Peyer's patch (tissue), 4 donors: ENCODE measurements around the gene CAVIN3. TPM values are rescaled to one million over a fixed set of nuclear protein-coding genes. Genes with fewer than 3 reads are reported as not detected.

Experiments used
- DNase-seq, 3 donors: peaks; one replicate each; pipeline ENCODE4 v3.0.0-alpha.2; 2017 to 2019
- H3K27ac ChIP-seq, 4 donors: fragments of 200-600 bp; sonication (generic); one replicate each; pipeline ENCODE4 v1.5.1; 2016 to 2019
- H3K27me3 ChIP-seq, 2 donors: fragments of 200-600 bp; sonication (generic); one replicate each; pipeline ENCODE4 v1.5.1; 2019
- H3K36me3 ChIP-seq, 3 donors: fragments of 200-600 bp; sonication (generic); one replicate each; pipeline ENCODE4 v1.5.1; 2016 to 2019
- H3K4me1 ChIP-seq, 4 donors: fragments of 200-600 bp; sonication (generic); one replicate each; pipeline ENCODE4 v1.5.1; 2016 to 2019
- H3K4me3 ChIP-seq, 4 donors: fragments of 200-600 bp; sonication (generic); 1 replicate in 3 of 4; 2 replicates in 1 of 4; pipeline ENCODE4 v1.5.1; 2016 to 2019; ENCODE audit warnings: mild to moderate bottlenecking in 1 of 4
- H3K9me3 ChIP-seq, 4 donors: fragments of 200-600 bp; sonication (generic); one replicate each; pipeline ENCODE4 v1.5.1; 2016 to 2019; ENCODE audit warnings: mild to moderate bottlenecking in 1 of 4
- POLR2A ChIP-seq, 2 donors: fragments of 450-650 bp; IDR thresholded peaks; one replicate each; pipeline ENCODE4 v1.5.1; 2017; ENCODE audit warnings: antibody characterized with exemption in 2 of 2, mild to moderate bottlenecking in 2 of 2, moderate library complexity in 2 of 2
- total RNA-seq, 4 donors: library from RNA; depleted of rRNA; stranded (reverse); fragments of >200 nt; gene quantifications; one replicate each; pipeline ENCODE4 v1.1.0, GENCODE V29; 2016
- TF ChIP-seq, protein P1 (sequence below), 6 experiments: fragments of 450-650 bp in 4 of 6; fragments of 200-600 bp in 2 of 6; sonication (generic) in 1 of 6; IDR thresholded peaks; one replicate each; pipeline ENCODE4 v1.5.1; 2017 to 2019; ENCODE audit warnings: antibody characterized with exemption in 6 of 6, mild to moderate bottlenecking in 3 of 6, moderate library complexity in 1 of 6

CAVIN3 gene
- total RNA-seq, 4 donors from 2014 or later = 6.5 to 40.4 (median 17.2) TPM

DNA sequence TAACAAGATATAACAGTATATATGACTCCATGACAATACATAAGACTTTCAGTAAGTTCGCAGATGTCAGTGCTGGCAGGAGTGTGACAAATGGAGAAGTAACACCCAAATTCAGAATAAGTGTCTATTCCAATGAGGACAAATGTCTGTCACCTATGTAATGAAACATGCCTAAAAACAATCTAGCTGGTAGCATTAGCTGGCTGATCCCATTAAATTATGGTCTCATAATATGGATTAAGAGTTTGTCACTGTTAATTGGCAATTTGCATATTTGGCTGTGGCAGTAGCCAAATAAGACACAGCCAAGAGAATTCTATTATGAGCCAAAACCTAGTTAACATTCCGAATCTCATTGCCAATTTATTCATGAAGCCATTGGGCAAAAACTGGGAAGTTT, 30.2 kb upstream of the CAVIN3 start:
- TF ChIP-seq POLR2A (IDR thresholded peaks at IDR 0.05) = no peak
- TF ChIP-seq, protein P1, sequence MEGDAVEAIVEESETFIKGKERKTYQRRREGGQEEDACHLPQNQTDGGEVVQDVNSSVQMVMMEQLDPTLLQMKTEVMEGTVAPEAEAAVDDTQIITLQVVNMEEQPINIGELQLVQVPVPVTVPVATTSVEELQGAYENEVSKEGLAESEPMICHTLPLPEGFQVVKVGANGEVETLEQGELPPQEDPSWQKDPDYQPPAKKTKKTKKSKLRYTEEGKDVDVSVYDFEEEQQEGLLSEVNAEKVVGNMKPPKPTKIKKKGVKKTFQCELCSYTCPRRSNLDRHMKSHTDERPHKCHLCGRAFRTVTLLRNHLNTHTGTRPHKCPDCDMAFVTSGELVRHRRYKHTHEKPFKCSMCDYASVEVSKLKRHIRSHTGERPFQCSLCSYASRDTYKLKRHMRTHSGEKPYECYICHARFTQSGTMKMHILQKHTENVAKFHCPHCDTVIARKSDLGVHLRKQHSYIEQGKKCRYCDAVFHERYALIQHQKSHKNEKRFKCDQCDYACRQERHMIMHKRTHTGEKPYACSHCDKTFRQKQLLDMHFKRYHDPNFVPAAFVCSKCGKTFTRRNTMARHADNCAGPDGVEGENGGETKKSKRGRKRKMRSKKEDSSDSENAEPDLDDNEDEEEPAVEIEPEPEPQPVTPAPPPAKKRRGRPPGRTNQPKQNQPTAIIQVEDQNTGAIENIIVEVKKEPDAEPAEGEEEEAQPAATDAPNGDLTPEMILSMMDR (IDR thresholded peaks at IDR 0.05) = no peak
- DNase-seq = no peak
- Histone ChIP-seq H3K27me3 (no peaks in the 10 kb centered on the region), H3K4me3 (no peak overlapping the region), H3K9me3 (no peaks in the 10 kb centered on the region), H3K27ac (no peak overlapping the region), H3K4me1 (no peaks in the 10 kb centered on the region), H3K36me3 (no peaks in the 10 kb centered on the region)

DNA sequence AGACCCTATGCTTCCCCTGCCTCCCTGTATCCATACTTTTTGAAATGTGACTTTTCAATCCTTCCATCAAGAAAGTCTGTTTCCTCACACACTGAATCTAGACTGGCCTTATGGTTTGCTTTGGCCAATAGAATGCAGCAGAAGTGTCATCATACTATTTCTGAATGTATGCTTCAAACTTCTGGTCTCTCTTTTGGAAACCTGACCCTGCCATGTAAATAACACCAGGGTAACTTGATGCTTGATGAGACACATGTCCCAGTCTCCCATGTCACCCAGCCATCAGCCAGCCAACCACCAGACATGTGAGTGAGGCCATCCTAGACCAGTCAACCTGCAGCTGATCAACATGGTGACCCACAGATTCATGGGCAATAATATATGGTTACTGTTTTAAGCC, 29.7 kb upstream of the CAVIN3 start:
- no peak for TF ChIP-seq POLR2A (IDR thresholded peaks at IDR 0.05)
- H3K27ac ChIP-seq = no peak overlapping the region
- no peaks in the 10 kb centered on the region for H3K36me3 ChIP-seq
- H3K4me3 ChIP-seq = no peak overlapping the region
- no peaks in the 10 kb centered on the region for H3K4me1 ChIP-seq
- H3K27me3 ChIP-seq = no peaks in the 10 kb centered on the region
- DNase-seq = no peak
- H3K9me3 ChIP-seq = no peaks in the 10 kb centered on the region

DNA sequence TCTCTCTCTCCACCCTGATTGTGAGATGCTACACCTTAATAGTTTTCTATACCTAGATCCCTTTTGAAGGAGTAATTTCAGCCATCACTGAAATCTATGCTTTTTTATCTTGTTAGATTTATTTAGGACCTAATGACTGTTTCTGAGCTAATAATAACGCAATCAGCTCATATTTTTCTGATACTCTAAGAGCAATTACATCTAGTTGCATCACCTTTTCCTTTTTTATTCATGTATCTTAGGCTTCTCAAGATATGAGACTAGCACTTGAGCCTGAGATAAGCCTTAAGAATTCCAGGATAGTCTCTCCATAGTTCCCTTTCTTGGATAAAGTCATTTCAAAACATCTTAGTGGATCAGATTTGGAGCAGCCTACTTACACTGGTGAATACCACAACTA, 25.1 kb upstream of the CAVIN3 start:
- Histone ChIP-seq H3K9me3 (no peaks in the 10 kb centered on the region), H3K4me3 (no peak overlapping the region), H3K27ac (no peak overlapping the region), H3K27me3 (no peaks in the 10 kb centered on the region), H3K36me3 (no peaks in the 10 kb centered on the region), H3K4me1 (no peaks in the 10 kb centered on the region)
- no peak for DNase-seq
- TF ChIP-seq, protein P1 (IDR thresholded peaks at IDR 0.05) = no peak
- no peak for TF ChIP-seq POLR2A (IDR thresholded peaks at IDR 0.05)

DNA sequence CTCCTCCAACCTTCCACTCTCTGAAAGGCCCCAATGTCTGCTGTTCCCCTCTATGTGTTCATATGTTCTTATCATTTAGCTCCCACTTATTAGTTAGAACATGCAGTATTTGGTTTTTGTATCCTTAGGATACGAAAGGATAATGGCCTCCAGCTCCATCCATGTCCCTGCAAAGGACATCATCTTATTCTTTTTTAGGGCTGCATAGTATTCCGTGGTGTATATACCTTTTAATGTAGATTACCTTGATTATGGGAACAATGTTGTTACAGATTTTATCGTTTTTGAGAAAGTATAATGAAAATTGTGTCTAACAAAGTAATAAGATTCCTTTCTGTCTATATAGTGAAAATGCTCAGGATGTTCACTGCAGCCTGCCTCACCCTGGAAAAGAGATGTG, 16.0 kb upstream of the CAVIN3 start:
- no peaks in the 10 kb centered on the region for H3K4me1 ChIP-seq
- no peaks in the 10 kb centered on the region for H3K36me3 ChIP-seq
- no peaks in the 10 kb centered on the region for H3K9me3 ChIP-seq
- H3K27me3 ChIP-seq = no peaks in the 10 kb centered on the region
- no peak overlapping the region for H3K27ac ChIP-seq
- TF ChIP-seq POLR2A (IDR thresholded peaks at IDR 0.05) = no peak
- TF ChIP-seq, protein P1 (IDR thresholded peaks at IDR 0.05) = no peak
- no peak for DNase-seq
- no peak overlapping the region for H3K4me3 ChIP-seq

DNA sequence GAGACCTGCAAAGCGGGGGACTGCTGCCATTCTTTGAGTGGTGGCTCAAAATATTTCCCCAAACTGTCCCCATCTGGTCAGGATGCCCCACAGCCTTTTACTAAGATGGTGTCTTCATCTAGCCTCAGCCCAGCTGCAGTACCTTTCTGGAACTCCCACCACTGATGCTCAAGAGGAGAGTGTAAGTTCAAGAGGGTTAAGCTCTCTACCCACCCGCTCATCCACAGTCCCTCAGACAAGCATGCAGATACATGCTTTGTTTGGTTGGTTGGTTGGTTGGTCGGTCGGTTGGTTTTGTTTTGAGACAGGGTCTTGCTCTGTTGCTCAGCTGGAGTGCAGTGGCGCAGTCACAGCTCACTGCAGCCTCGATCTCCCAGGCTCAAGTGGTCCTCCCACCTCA, 14.5 kb upstream of the CAVIN3 start:
- Histone ChIP-seq H3K36me3 (no peaks in the 10 kb centered on the region), H3K27me3 (no peaks in the 10 kb centered on the region), H3K27ac (no peak overlapping the region), H3K9me3 (no peaks in the 10 kb centered on the region), H3K4me1 (no peaks in the 10 kb centered on the region), H3K4me3 (no peak overlapping the region)
- no peak for TF ChIP-seq POLR2A (IDR thresholded peaks at IDR 0.05)
- TF ChIP-seq, protein P1 (IDR thresholded peaks at IDR 0.05) = no peak
- no peak for DNase-seq

DNA sequence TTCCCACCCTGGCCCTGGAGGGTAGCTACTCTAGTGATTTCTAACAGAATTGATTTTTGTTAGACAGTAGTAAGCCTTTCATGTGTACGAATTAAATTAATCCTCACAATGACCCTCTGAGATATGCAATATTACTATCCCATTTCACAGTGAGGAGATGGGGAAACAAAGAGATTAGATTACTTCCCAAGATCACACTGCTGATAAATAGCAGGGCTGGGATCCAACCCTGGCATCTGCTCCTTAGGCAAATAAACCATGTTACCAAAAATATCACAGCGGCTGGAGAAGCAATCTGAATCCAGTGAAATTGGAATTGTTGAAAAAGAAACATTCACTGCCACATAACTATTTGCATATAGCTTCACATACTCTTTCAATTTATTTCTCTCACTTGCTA, 12.8 kb upstream of the CAVIN3 start:
- TF ChIP-seq, protein P1 (IDR thresholded peaks at IDR 0.05) = no peak
- no peak for TF ChIP-seq POLR2A (IDR thresholded peaks at IDR 0.05)
- H3K27ac ChIP-seq = no peak overlapping the region
- H3K27me3 ChIP-seq = no peaks in the 10 kb centered on the region
- no peaks in the 10 kb centered on the region for H3K4me1 ChIP-seq
- no peak overlapping the region for H3K4me3 ChIP-seq
- DNase-seq = no peak
- H3K9me3 ChIP-seq = no peaks in the 10 kb centered on the region
- no peaks in the 10 kb centered on the region for H3K36me3 ChIP-seq
